ENCODE data around the gene PAQR4.
A peak's percentile ranks its signal among the peaks of the same experiment; 100 is the strongest.

- peak; percentile 39 to 52 for TF ChIP-seq POLR2A (IDR thresholded peaks at IDR 0.05)
- TF ChIP-seq, protein P1, sequence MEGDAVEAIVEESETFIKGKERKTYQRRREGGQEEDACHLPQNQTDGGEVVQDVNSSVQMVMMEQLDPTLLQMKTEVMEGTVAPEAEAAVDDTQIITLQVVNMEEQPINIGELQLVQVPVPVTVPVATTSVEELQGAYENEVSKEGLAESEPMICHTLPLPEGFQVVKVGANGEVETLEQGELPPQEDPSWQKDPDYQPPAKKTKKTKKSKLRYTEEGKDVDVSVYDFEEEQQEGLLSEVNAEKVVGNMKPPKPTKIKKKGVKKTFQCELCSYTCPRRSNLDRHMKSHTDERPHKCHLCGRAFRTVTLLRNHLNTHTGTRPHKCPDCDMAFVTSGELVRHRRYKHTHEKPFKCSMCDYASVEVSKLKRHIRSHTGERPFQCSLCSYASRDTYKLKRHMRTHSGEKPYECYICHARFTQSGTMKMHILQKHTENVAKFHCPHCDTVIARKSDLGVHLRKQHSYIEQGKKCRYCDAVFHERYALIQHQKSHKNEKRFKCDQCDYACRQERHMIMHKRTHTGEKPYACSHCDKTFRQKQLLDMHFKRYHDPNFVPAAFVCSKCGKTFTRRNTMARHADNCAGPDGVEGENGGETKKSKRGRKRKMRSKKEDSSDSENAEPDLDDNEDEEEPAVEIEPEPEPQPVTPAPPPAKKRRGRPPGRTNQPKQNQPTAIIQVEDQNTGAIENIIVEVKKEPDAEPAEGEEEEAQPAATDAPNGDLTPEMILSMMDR (IDR thresholded peaks at IDR 0.05 in 4 of 5, conservative IDR thresholded peaks at IDR 0.05 in 1 of 5) = peak in 2 of 5 experiments; percentile 13 to 15
Measured at GRCh38 chr16:2968738-2969544, at the start of gene PAQR4.

Measured in gastrocnemius medialis (tissue), 4 donors.